ENCODE results near the gene UBE2N. TPM values are rescaled to one million over a fixed set of nuclear protein-coding genes. Genes with fewer than 3 reads are reported as not detected.

UBE2N gene
- total and polyA plus RNA-seq, 2 of the 8 experiments (the other 6 are each of a cell fraction or from before 2014, with no cell fraction given), result 108 to 225 TPM

DNA sequence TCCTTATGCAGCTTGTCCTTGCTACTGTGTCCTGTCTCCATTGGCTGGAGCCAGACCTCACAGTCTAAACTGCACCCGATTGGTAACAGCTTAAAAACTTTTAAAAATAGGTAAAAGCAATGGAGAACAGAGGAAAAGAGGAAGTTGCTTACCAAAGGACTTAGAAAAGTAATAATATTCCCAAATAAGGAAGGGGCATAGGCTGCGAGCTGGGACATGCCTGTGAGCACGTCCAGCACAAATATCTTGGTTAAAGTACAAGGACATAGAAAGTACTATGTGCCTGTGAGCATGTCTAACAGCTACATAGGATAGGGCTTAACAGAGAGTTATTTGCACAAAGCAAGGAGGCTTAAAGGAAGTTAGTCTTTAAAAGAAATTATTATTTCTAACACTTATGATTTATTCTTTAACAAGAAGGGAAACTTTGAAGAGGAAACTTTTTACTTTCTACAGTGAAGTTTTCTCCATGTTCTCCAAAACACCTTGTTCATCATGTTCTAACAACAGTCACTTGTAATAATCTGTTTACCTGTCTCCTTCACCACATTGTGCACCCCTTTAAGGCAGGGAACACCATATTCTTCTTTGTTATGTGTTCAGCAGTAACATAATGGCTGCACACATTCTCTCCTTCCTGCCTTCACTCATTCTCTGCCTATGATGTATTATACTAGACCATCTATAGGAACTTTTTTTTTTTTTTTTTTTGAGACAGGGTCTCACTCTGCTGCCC lies 9.8 kb upstream of the UBE2N start:
- no peaks in the 10 kb centered on the region for H3K9me3 ChIP-seq (ENCODE audit: insufficient read depth in 2 of 2, low read depth in 1 of 2, low read length in 1 of 2)
- H2BK20ac ChIP-seq (ENCODE audit: low read length), result no peak overlapping the region
- H3K27me3 ChIP-seq (replicated peaks in 1 of 4; ENCODE audit: control insufficient read depth in 3 of 4, extremely low read depth in 1 of 4, insufficient read depth in 3 of 4, low read length in 3 of 4), result no peaks in the 10 kb centered on the region
- no peaks in the 10 kb centered on the region for H4K20me1 ChIP-seq (replicated peaks in 1 of 2; ENCODE audit: control insufficient read depth in 1 of 2, insufficient read depth in 2 of 2, low read length in 2 of 2)
- H3K14ac ChIP-seq (ENCODE audit: insufficient read length), result no peak overlapping the region
- DNase-seq (ENCODE audit: low read depth in 1 of 2, low spot score in 2 of 2) (no peak), FAIRE-seq (no peak)
- no peaks in the 10 kb centered on the region for H3K4me1 ChIP-seq (replicated peaks in 1 of 4; ENCODE audit: control insufficient read depth in 3 of 4, insufficient read depth in 4 of 4, low read length in 3 of 4)
- no peak overlapping the region for H3K23ac ChIP-seq (ENCODE audit: insufficient read length)
- WGBS, 2 experiments (ENCODE audit: extremely low coverage in 1 of 2, insufficient coverage in 1 of 2, insufficient read length in 1 of 2, insufficient replicate concordance in 2 of 2, low coverage in 1 of 2, low lambda C conversion rate in 2 of 2, missing lambda C conversion rate in 1 of 2), result 90% methylated on average over 3 of the region's 3 CpGs; no CpG with 5 or more reads in 1 of the 2 experiments
- H3K4ac ChIP-seq (replicated peaks; ENCODE audit: insufficient read length, low read depth, low read length), result no peak overlapping the region
- no peak overlapping the region for H2BK5ac ChIP-seq (ENCODE audit: low read depth, low read length)
- H3K79me2 ChIP-seq (ENCODE audit: control insufficient read depth in 1 of 2, insufficient read depth in 2 of 2, low read length in 2 of 2), result no peaks in the 10 kb centered on the region
- H3K9ac ChIP-seq (replicated peaks in 1 of 4; ENCODE audit: extremely low read depth in 1 of 4, low read depth in 3 of 4, low read length in 3 of 4), result no peak overlapping the region
- H3K56ac ChIP-seq (replicated peaks; ENCODE audit: insufficient read length, low read depth, low read length), result no peak overlapping the region
- no peak overlapping the region for H2BK12ac ChIP-seq (ENCODE audit: low read depth, low read length)
- H3K27ac ChIP-seq (ENCODE audit: low read depth, low read length), result no peak overlapping the region
- no peak for TF ChIP-seq YY1 (IDR thresholded peaks at IDR 0.05; ENCODE audit: low read depth, low read length)
- TF ChIP-seq GTF2F1 (IDR thresholded peaks at IDR 0.05; ENCODE audit: borderline replicate concordance, low read depth, low read length), result no peak
- TF ChIP-seq CHD2 (IDR thresholded peaks at IDR 0.05; ENCODE audit: low read length), result no peak
- TF ChIP-seq SP4 (IDR thresholded peaks at IDR 0.05; ENCODE audit: low read length), result no peak
- no peak for TF ChIP-seq NANOG (IDR thresholded peaks at IDR 0.05; ENCODE audit: insufficient read depth, low read depth, low read length, poor library complexity, severe bottlenecking)
- no peak for TF ChIP-seq SIN3A (conservative IDR thresholded peaks at IDR 0.05 in 1 of 2, IDR thresholded peaks at IDR 0.05 in 1 of 2; ENCODE audit: low read depth in 1 of 2, low read length in 2 of 2)
- TF ChIP-seq SUZ12 (IDR thresholded peaks at IDR 0.05; ENCODE audit: low read length), result no peak
- no peak for TF ChIP-seq HDAC2 (IDR thresholded peaks at IDR 0.05; ENCODE audit: borderline replicate concordance in 1 of 2, low read depth in 2 of 2, low read length in 2 of 2)
- TF ChIP-seq CHD1 (IDR thresholded peaks at IDR 0.05; ENCODE audit: low read depth, low read length), result no peak
- H2BK15ac ChIP-seq (ENCODE audit: low read length), result no peak overlapping the region
- ChIA-PET CTCF (ENCODE audit: partially characterized antibody) (interaction anchor here (1.7 kb wide), 1 partner anchor 651 kb away, joined by 4 read pairs; no protein-coding TSS in a partner anchor), POLR2A (ENCODE audit: partially characterized antibody) (interaction anchor here (0.7 to 0.9 kb wide), 2 partner anchors 9 to 18 kb away, joined by 3 to 4 read pairs; no protein-coding TSS in a partner anchor)
- no peaks in the 10 kb centered on the region for H3K36me3 ChIP-seq (ENCODE audit: control insufficient read depth in 2 of 4, insufficient read depth in 4 of 4, low read length in 3 of 4)
- no peaks in the 10 kb centered on the region; the same call in 1 of the 2 replicates for H3K23me2 ChIP-seq (ENCODE audit: low read depth, low read length)
- no peak overlapping the region for H2AK5ac ChIP-seq (ENCODE audit: low read depth, low read length)
- H3K18ac ChIP-seq (ENCODE audit: extremely low read depth, low read length), result no peak overlapping the region
- H4K91ac ChIP-seq (replicated peaks; ENCODE audit: insufficient read length, low read length), result no peak overlapping the region
- no peak overlapping the region for H2AFZ ChIP-seq (ENCODE audit: low read length)
- H3K4me2 ChIP-seq (ENCODE audit: insufficient read depth in 1 of 2, low read depth in 2 of 2, low read length in 2 of 2), result no peak overlapping the region
- H4K5ac ChIP-seq (ENCODE audit: insufficient read length, low read depth, low read length), result no peak overlapping the region
- H2BK120ac ChIP-seq (replicated peaks; ENCODE audit: low read depth, low read length), result no peak overlapping the region
- no peaks in the 10 kb centered on the region for H3K79me1 ChIP-seq (ENCODE audit: low read depth, low read length)
- H4K8ac ChIP-seq (ENCODE audit: extremely low read depth, insufficient read depth, low read length), result no peak overlapping the region
- H3K4me3 ChIP-seq (ENCODE audit: extremely low read depth in 1 of 4, insufficient read depth in 2 of 4, low read depth in 3 of 4, low read length in 4 of 4), result no peak overlapping the region
